ENCODE measurements around the gene HOXD10.

The HOXD10 gene

GRCh38 chr2:176129813-176130146 lies 13.2 kb downstream of the HOXD10 start:
- in situ Hi-C loops (cut with MboI; ENCODE audit: low sequenced_read_pairs), result loop anchor here (25.0 kb wide), 3 partner anchors 333 to 1008 kb away; no protein-coding TSS in a partner anchor

GRCh38 chr2:176130147-176130956 lies 13.8 kb downstream of the HOXD10 start:
- in situ Hi-C loops (cut with MboI; ENCODE audit: low sequenced_read_pairs), result loop anchor here (25.0 kb wide), 3 partner anchors 332 to 1007 kb away; no protein-coding TSS in a partner anchor

DNA sequence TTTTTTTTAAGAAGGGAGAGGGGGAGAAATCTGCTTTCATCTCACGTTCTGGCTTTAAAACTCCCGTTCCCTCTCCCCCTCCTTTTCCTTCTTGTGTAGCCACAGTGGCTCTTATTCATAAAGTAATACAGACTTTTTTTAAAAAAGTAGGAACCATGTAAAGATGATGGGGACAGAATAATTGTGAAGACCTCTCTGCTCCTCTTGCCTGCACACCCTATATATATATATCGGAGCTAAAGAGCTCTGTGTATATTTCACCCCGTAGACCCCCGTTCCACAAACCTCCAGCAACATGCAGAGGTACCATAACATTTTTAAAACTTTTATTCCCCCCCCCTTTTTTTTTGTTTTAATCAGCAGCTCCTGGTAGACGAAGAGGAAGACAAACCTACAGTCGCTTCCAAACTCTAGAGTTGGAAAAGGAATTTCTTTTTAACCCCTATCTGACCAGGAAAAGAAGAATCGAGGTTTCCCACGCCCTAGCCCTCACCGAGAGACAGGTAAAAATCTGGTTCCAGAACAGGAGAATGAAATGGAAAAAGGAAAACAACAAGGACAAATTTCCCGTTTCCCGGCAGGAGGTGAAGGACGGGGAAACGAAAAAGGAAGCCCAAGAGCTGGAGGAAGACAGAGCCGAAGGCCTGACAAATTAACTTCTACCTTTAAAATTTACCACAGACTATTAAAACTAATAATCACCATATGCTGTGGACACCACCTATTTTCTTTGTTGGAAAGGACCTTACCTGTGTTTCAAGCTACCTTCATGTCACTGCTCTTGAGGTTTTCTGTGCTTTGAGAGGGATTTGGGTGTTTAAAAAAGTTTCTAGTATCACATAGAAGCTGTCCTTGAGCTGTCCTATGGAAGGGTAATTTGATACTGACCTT lies 14.6 kb downstream of the HOXD10 start:
- in situ Hi-C loops (cut with MboI; ENCODE audit: low sequenced_read_pairs), result loop anchor here (25.0 kb wide), 3 partner anchors 331 to 1006 kb away; no protein-coding TSS in a partner anchor

- in situ Hi-C loops (cut with MboI; ENCODE audit: low sequenced_read_pairs), result loop anchor here (25.0 kb wide), 3 partner anchors 330 to 1005 kb away; no protein-coding TSS in a partner anchor
These were observed 15.2 kb downstream of the HOXD10 start for GRCh38 chr2:176131848-176132158.

DNA sequence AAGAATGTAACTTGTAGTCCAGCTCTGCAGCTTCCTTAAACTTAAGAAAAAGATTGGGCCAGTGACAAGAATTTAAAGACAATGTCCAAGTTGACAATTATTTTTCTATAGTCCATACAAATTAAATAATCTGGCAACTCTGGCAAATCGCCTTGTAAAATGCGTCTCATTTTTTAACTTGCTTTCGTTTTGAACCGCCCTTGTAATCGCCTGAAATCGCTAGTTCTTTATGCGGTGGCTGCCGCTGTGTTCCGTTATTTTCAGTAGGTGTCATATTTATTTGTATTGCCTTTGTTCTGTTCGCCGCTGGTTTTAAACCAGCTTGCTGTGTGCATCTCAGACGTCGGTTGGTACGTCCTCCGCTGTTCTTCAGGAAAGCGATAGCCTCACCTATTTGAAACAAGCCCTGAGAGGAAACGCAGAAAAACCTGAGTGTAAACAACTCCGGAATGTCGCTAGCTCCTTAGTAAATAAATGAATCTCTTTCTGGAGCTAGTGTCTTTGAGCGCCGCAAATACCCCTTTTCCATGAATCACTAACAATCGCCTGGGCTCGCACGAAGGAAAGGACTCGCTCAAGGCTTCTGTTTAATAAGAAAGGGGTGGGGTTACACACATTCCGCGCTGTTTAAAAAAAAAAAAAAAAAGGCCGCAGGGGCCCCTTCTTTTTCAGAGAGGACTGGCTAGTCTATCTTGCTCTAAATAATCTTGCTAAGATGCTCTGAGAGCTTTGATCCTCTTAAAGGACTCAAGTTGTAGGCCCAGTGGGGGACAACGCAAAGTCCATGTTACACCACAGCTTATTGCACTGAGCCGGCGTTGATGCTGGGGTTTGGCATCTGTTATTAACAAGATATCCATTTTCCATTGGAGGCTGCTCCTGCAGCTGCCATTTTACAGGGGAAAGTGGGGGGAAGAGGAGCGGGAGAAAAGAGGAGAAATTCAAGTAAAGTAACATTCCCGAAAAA lies 15.9 kb downstream of the HOXD10 start:
- in situ Hi-C loops (cut with MboI; ENCODE audit: low sequenced_read_pairs), result loop anchor here (25.0 kb wide), 3 partner anchors 330 to 1005 kb away; no protein-coding TSS in a partner anchor

DNA sequence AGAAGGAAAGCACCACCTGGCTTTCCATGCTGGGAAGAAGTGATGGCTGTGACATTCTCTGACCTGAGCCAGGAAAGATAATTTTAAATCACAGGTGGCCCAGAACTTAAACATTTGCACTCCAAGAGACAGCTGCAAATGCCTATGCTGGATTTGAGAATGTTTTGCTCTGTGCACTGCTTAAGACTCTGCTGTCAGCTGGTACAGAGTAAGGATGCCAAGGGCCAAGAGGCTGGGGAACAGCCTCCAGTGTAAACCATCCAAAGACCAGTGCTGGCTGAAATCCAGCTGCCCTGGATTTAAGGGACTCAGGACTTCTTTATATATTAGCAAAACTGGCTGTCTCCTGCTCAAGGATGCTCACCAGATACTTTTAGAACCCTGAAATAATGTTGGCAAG lies 16.8 kb downstream of the HOXD10 start:
- in situ Hi-C loops (cut with MboI; ENCODE audit: low sequenced_read_pairs), result loop anchor here (25.0 kb wide), 3 partner anchors 329 to 1004 kb away; no protein-coding TSS in a partner anchor

DNA sequence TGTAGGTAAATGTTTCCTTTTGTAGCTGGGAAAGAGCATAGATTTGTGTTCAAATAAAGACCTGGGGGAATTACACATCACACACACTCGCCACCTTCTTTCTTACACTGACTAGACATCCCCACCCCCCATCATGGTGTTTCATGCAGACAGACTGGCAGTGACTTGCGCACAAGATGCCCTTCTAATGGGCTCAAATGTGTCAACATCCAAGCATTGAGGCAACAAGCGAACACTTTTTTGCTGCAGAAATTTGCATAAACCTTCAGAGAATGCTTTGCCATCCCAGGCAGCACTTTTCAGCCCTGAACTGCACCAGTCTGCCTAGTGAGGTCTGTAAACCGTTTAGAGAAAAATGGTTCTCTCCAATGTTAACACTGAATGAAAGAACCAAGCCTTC lies 17.5 kb downstream of the HOXD10 start:
- in situ Hi-C loops (cut with MboI; ENCODE audit: low sequenced_read_pairs), result loop anchor here (25.0 kb wide), 3 partner anchors 328 to 1003 kb away; no protein-coding TSS in a partner anchor

- in situ Hi-C loops (cut with MboI; ENCODE audit: low sequenced_read_pairs), result loop anchor here (25.0 kb wide), 3 partner anchors 327 to 1002 kb away; no protein-coding TSS in a partner anchor
These were observed 18.5 kb downstream of the HOXD10 start for GRCh38 chr2:176135035-176135440.

DNA sequence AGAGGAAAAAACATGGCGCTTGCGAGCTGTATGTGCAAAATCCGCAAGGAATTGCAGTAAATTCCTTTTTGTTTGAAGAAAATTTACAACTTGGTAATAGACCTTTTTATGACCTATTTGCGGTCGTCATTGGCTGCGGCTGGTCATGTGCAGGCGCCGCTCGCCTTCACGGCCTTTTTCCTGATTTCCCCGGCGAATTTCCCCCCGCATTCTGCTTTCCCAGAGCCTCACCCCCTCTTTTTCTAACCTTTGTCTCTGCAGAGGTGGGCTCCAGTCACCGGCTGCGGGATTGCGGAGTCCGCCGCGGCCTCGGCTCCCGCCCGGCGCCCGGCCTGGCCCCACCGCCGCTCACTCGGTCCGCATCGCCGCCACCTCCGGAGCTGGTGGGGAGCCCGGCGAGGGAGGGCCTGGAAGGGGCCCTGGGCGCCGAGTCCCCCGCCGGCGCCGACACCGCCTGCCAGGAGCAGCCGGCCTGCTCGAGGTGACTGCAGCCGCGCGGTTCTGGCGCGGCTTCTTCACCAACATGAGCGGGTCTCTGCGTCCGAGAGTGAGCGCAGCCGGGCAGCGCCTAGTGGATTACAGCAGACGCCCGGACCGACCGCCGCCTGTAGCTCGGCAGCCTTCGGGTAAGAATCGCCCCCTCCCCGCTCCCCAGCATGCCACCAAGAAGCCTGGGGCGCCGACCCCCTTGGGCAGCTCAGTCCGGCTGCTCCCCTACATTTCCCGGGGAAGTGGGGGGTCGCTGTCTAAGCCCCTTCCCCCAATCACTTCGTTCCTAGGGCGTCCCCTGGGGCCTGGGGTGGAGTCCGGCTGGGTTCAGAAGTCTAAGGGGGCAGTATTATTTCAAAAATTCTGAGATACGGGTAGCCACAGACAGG lies 20.0 kb downstream of the HOXD10 start:
- in situ Hi-C loops (cut with MboI; ENCODE audit: low sequenced_read_pairs), result loop anchor here (25.0 kb wide), 3 partner anchors 326 to 1001 kb away; no protein-coding TSS in a partner anchor

DNA sequence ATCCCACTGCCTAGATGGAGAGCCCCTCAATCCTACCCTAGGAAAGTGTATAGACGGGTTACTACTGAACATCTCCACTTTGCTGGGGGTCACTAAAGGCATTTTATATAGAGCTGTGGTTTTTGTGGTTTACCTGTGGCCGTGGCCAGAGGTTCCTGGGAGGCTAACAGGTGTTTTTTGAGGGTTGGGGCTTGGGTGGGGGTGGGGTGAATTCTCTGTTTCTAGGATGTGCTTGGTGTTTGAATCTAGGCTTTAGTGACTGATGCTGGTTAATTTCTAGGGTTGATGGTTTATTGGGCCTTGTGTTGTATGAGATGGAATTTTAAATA lies 20.6 kb downstream of the HOXD10 start:
- in situ Hi-C loops (cut with MboI; ENCODE audit: low sequenced_read_pairs), result loop anchor here (25.0 kb wide), 3 partner anchors 325 to 1000 kb away; no protein-coding TSS in a partner anchor

DNA sequence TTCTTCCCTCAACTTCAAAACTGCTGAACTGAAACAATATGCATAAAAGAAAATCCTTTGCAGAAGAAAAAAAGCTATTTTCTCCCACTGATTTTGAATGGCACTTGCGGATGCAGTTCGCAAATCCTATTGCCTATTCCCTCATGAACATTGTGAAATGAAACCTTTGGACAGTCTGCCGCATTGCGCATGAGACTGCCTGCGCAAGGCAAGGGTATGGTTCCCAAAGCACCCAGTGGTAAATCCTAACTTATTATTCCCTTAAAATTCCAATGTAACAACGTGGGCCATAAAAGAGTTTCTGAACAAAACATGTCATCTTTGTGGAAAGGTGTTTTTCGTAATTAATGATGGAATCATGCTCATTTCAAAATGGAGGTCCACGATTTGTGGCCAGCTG lies 21.3 kb downstream of the HOXD10 start:
- in situ Hi-C loops (cut with MboI; ENCODE audit: low sequenced_read_pairs), result loop anchor here (25.0 kb wide), 3 partner anchors 324 to 999 kb away; no protein-coding TSS in a partner anchor

GRCh38 chr2:176138526-176138922 lies 21.9 kb downstream of the HOXD10 start:
- in situ Hi-C loops (cut with MboI; ENCODE audit: low sequenced_read_pairs), result loop anchor here (25.0 kb wide), 3 partner anchors 324 to 999 kb away; no protein-coding TSS in a partner anchor

GRCh38 chr2:176138923-176139660 lies 22.5 kb downstream of the HOXD10 start:
- in situ Hi-C loops (cut with MboI; ENCODE audit: low sequenced_read_pairs), result loop anchor here (25.0 kb wide), 3 partner anchors 323 to 998 kb away; no protein-coding TSS in a partner anchor

DNA sequence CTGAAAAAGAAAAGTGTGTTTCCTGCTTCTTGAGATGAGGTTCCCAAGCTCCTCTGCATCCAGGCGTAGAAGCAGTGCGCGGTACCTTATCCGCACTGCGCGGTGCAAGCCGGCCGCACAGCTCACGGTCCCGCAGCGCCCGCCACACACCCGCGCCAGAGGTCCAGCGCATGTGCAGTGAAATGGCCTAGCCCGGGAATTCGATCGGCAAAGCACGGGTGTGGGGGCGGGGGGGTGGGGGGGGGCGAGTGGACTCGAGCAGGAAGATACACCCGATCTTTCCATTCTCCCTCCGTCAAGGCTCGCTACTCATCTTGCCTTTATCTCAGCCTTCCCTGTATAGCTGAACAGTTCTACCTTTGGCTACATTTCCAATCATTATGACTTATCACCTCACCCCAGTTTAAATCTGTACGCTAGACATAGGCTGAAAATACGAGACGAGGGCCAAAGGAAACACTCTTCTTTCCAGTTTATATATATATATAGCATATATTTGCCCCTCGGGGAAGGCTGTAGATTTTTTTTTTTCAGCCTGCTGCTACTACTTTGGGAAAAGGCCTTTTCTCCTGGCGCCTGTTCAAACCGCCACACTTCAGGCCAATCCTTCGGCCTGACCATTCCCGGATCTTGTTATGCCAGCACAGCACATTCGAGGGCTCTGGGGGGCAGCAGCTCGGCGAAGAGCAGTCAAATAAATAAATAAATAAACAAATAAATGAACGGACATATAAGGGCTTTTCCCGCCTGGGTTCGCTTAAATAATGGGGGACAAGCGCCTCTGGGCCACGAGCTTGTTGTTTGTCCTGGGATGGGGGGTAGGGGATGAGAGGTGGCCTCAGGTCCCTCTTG lies 23.3 kb downstream of the HOXD10 start:
- in situ Hi-C loops (cut with MboI; ENCODE audit: low sequenced_read_pairs), result loop anchor here (25.0 kb wide), 3 partner anchors 322 to 997 kb away; no protein-coding TSS in a partner anchor

DNA sequence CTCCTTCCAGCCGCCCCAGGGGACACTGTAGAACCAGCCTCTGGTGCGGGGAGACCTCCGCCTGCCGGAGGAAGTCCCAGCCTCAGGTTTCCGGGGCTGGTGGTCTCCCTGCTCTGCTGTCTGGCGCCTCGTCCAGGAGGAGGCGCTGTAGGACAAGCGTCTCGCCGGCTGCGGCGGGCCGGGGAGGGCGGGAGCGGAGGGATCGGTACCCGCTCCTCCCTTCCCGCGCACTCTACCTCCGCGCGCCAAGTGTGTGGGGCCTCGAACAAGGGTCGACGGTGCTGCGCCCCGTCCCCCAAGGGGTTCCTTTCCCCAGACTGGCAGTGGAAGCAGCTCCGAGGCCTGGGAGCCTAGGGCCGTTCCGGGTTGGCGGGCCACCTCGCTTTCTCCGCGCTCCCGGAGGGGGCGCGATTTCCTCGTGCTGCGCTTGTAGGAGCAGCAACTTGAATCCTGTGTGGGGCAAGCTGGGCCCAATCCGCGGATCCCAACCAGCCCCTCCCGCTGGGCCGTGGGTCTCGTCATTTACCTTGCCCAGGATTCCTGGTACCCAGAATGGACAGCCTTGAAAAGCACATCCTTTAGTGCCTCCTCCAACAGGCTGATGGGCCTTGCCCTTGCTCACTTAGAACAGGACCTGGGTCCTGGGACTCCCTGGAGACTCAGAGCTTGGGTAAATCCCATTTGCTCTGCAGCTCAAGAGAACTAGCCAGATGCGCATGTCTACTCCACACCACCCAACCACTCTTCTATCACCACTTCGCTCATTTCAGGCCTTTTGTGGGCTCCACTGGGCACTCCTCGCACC lies 24.1 kb downstream of the HOXD10 start:
- in situ Hi-C loops (cut with MboI; ENCODE audit: low sequenced_read_pairs), result loop anchor here (25.0 kb wide), 3 partner anchors 322 to 997 kb away; no protein-coding TSS in a partner anchor

DNA sequence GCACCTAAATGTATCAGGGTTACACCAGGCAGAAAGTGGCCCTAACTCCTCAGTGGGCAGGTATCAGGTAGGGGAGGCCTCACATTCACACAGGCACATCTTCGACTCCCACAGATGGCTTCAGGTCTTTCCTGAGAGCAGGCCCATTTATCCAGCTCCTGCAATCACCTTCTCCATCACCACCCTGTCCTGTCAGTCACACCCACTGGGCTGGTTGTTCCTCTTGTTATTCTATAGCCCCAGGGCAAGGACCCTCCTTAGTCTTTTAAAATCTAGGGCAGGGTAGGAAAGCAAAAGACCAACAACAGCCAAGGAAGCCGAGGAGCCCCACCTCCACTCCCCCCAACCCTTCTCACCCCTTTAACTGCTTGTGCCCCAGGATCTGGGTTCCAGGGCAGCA lies 25.7 kb downstream of the HOXD10 start:
- in situ Hi-C loops (cut with MboI; ENCODE audit: low sequenced_read_pairs), result loop anchor here (25.0 kb wide), 3 partner anchors 320 to 995 kb away; no protein-coding TSS in a partner anchor

All from HL-60/S4 treated with retinoic acid at 250 ng/mL for 4 days and 3 days (cell line).